HG03064 (cell line): ENCODE results near the gene ACACA.

Experiments used
- ATAC-seq: cut with Tn5 transposase; IDR thresholded peaks from one replicate; pipeline ENCODE4 v1.9.1; 2021; ENCODE audit warnings: low read depth; ENCODE audit not compliant: unreplicated experiment

ACACA gene

DNA sequence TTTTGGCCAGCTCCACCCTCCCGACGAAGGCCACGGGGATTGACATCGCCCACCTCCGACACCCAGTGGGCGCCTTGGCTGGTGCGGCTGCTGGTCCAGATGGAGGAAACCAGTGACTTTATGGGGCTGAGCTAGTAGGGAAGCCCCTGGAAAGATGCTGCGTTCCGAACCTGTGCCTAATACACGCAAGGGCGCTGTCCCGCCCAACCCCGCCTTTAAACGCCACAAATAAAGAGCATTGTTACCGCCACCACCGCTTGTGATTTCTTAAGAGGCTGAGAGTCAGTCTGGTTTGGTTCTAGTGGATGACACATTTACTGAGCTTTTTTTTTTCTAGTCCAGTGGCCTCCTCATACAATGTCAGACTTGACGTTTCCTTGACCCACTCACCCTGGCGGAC is 350.0 kb downstream of the ACACA start:
- no peak for ATAC-seq

DNA sequence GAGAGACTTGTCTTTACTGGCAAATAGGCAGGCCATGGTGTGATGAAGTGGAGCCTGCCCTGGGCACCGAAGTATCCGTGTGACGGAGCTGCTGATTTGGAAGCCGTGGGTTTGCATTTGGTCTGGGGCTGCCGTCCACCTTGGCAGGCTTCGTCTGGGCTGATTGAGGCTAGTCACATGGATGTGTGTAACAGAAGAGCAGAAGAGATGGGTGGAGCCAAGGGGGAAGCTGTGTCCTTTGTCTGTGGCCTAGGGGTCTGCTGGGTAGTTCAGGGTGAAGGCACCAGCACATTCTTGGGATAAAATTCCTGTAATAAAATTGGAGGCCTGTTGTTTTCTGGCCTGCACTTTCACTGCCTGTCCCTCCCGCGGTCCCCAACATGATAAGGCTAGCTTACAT is 351.7 kb downstream of the ACACA start:
- ATAC-seq, result no peak

DNA sequence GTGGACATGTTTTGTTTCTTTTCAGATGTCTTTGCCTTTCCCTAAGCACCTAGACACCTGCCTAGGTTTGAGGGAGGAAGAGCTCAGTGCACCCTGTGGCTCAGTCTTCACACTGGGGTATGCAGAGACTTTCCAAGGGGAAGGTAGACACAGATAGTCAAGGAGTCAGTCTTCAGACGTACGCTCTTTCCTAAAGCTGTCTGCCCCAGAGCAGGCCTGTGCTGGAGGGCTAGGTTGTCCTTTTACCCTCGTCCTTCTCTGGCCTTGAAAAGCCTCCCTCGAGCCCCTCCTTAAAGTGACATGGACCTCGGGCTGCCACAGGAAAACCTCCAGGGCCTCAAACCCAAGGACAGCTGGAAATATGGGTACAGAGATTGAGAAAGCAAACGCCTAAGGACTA is 354.2 kb downstream of the ACACA start:
- ATAC-seq, result no peak

DNA sequence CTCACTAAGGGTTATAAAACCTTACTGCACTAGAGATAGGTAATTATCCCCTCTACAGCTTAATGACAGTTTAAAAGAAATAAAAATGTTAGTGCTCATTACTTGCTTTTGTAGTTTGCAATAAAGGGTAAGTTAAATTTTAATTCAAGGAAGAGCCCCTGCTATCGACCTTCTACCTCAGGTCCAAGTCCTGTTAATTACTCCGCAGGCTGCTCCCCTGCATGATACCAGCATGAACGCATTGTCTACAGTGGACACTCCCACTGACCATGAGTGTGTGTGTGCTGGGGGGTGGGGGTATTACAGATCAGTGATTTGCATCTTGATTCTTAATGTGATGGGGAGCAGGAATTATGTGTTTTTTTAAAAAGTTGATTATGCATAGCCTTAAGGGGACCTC is 354.8 kb downstream of the ACACA start:
- no peak for ATAC-seq

DNA sequence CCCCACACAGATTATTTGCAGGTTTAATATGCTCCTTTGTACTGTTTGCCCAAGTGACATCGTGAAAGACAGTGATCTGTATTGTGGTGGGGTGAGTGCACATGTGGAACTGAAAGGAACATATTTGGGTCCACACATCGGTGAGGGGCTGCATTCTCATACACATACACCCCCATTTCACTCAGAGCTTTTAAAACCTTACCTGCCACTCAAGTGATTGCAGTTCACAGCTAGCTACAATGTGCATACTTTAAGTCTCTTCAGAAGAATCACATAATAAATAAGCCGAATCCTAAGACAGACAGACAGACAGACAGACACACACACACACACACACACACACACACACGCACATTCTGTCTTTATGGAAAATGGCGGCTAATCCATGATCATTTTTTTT is 355.3 kb downstream of the ACACA start:
- ATAC-seq, result no peak

GRCh38 chr17:37050920-37051319 is 355.7 kb downstream of the ACACA start:
- ATAC-seq, result no peak

GRCh38 chr17:37048811-37049210 is 357.8 kb downstream of the ACACA start:
- no peak for ATAC-seq

GRCh38 chr17:37047631-37048104 is 359.0 kb downstream of the ACACA start:
- ATAC-seq, result no peak

- no peak for ATAC-seq
These were observed 361.2 kb downstream of the ACACA start for GRCh38 chr17:37045351-37045922.

GRCh38 chr17:37043201-37043600 is 363.4 kb downstream of the ACACA start:
- ATAC-seq, result no peak

GRCh38 chr17:37041932-37042331 is 364.7 kb downstream of the ACACA start:
- ATAC-seq, result no peak

GRCh38 chr17:37039269-37039668 is 367.4 kb downstream of the ACACA start:
- ATAC-seq, result no peak

DNA sequence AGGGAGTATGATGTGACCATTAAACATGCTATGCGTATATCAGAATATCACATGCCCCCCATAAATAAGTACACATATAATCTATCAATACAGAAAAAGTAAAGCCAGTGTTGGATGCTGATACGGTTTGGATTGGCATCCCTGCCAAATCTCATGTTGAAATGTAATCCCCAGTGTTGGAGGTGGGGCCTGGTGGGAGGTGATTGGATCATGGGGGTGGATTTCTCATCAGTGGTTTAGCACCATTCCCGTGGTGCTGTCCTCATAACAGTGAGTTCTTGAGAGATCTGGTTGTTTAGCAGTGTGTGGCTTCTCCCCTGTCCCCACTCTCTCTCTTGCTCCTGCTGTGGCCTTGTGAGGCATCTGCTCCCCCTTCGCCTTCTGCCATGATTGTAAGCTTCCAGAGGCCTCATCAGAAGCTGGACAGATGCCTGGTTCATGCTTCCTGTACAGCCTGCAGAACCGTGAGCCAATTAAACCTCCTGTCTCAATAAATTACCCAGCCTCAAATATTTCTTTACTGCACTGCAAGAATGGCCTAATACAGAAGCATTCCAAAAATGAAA is 369.0 kb downstream of the ACACA start:
- ATAC-seq, result no peak
